ENCODE data around the gene TSC1.

DNA sequence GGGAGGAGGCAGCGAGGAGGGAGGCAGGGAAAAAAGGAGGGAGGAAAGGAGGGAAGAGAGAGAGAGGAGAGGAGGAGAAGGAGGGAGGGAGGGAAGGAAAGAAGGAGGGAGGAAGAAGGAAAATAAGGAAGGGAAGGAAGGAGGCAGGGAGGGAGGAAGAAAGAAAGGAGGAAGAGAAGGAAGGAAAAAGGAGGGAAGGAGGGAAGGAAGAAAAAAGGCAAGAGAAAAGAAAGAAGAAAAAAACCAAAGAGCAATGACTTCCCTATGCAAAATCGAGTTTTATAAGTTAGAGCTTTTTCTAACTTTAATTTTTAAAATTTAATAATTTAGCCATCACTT lies 33.7 kb upstream of the TSC1 start:
- TF ChIP-seq KLF10 (tag by site-specific recombination; IDR thresholded peaks at IDR 0.05) (no peak), ZNF843 (tag by site-specific recombination; IDR thresholded peaks at IDR 0.05) (no peak), GLI4 (tag by site-specific recombination; IDR thresholded peaks at IDR 0.05) (0 out of 2 replicates have a peak, but pooled peaks have one; percentile 69), ZNF513 (tag by site-specific recombination; IDR thresholded peaks at IDR 0.05) (no peak), ZNF341 (tag by site-specific recombination; IDR thresholded peaks at IDR 0.05; ENCODE audit: low read depth) (no peak), ZNF701 (tag by site-specific recombination; IDR thresholded peaks at IDR 0.05) (no peak), ZBTB1 (tag by site-specific recombination; IDR thresholded peaks at IDR 0.05) (no peak), ZNF133 (tag by site-specific recombination; IDR thresholded peaks at IDR 0.05) (0 out of 2 replicates have a peak, but pooled peaks have one; percentile 15)
- TF ChIP-seq, protein P1, sequence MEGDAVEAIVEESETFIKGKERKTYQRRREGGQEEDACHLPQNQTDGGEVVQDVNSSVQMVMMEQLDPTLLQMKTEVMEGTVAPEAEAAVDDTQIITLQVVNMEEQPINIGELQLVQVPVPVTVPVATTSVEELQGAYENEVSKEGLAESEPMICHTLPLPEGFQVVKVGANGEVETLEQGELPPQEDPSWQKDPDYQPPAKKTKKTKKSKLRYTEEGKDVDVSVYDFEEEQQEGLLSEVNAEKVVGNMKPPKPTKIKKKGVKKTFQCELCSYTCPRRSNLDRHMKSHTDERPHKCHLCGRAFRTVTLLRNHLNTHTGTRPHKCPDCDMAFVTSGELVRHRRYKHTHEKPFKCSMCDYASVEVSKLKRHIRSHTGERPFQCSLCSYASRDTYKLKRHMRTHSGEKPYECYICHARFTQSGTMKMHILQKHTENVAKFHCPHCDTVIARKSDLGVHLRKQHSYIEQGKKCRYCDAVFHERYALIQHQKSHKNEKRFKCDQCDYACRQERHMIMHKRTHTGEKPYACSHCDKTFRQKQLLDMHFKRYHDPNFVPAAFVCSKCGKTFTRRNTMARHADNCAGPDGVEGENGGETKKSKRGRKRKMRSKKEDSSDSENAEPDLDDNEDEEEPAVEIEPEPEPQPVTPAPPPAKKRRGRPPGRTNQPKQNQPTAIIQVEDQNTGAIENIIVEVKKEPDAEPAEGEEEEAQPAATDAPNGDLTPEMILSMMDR (tag by site-specific recombination; IDR thresholded peaks at IDR 0.05), result no peak
